Progenitor cell of endocrine pancreas (in vitro differentiated cells): ENCODE results near the gene ARID4A. TPM values are rescaled to one million over a fixed set of nuclear protein-coding genes. Genes with fewer than 3 reads are reported as not detected.

Source experiments
- DNase-seq: peaks from one replicate; pipeline ENCODE4 v3.0.0; 2021; ENCODE audit warnings: low spot score; ENCODE audit not compliant: unreplicated experiment
- H3K27ac Mint-ChIP-seq: 2 replicates; pipeline ENCODE4 v1.8.0; 2021; ENCODE audit warnings: mild to moderate bottlenecking, moderate library complexity, mixed read lengths
- H3K27me3 Mint-ChIP-seq: 2 replicates; pipeline ENCODE4 v1.8.0; 2021; ENCODE audit warnings: mixed read lengths
- H3K36me3 Mint-ChIP-seq: 2 replicates; pipeline ENCODE4 v1.8.0; 2022; ENCODE audit warnings: mixed read lengths; ENCODE audit not compliant: insufficient read depth
- H3K4me1 Mint-ChIP-seq: 2 replicates; pipeline ENCODE4 v1.8.0; 2021; ENCODE audit warnings: low read depth, mixed read lengths
- H3K4me3 Mint-ChIP-seq: 2 replicates; pipeline ENCODE4 v1.8.0; 2021; ENCODE audit warnings: low read depth, mild to moderate bottlenecking, moderate library complexity, mixed read lengths
- H3K9me3 Mint-ChIP-seq: 2 replicates; pipeline ENCODE4 v1.8.0; 2021; ENCODE audit warnings: low read depth, mixed read lengths
- CTCF ChIP-seq: fragments of 200-600 bp; sonication (generic); IDR thresholded peaks from one replicate; pipeline ENCODE4 v1.5.0; 2021; ENCODE audit warnings: antibody characterized with exemption, mild to moderate bottlenecking; ENCODE audit not compliant: unreplicated experiment
- total RNA-seq: library from RNA; stranded (reverse); gene quantifications from 2 replicates; pipeline ENCODE4 v1.2.1, GENCODE V29; 2021

Gene ARID4A
- total RNA-seq, 1 donor from 2014 or later = 35.1 TPM

DNA sequence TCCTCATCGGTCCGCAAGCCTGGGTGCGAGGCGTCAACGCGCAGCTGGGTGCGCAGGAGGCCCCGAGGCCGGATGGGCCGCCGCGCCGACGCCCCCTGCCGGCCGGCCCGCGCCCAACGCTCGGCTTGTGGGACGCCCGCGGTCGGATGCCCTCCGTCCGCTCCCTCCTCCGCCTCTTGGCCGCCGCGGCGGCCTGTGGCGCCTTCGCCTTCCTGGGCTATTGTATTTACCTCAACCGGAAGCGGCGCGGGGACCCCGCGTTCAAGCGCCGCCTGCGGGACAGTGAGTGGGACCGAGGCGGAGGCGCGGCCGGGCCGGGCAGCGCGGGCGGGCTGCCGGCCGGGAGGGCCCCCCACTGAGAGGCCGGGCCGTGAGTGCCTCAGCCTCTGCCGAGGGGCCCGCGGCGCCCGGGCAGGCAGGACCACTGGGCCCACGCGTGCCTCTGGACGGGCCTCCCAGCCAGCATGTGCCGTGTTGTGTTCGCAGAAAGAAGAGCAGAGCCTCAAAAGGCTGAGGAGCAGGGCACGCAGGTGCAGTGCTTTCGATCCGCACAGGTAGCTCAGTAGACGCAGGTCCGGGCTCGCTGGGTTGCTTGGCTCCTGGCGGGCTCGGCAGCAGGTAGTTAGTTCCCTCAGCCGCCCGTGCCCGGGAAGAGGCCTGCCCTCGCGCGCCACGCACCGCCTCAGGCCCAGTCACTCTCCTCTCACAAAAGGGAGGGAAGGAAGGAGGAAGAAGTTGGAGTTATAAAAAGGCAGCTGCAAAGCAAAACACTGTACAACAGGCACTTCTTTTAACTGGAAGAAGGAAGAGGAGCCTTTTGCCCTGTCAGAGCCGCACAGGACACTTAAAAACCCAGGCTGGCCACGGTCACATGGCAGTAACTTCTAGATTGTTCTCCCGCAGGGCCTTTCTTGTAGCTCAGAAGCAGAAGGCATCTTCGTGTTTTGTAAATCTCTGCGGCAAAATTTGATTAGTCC lies 97.7 kb downstream of the ARID4A start, which contains the start of gene TOMM20L:
Gene TOMM20L, plus strand, starts transcription at position 119 of the 977 bp plus-strand sequence. Its CDS starts 28 bp downstream, at position 147.
- Mint-ChIP-seq H3K4me1 (peaks cover 3% of the 10 kb centered on the region), H3K4me3 (peak within 1 kb of the TSS; percentile 79), H3K9me3 (no peaks in the 10 kb centered on the region), H3K36me3 (peaks cover 2% of the 10 kb centered on the region), H3K27me3 (peaks cover 13% of the 10 kb centered on the region), H3K27ac (peak within 1 kb of the TSS; percentile 94)
- DNase-seq = peak; percentile 72
- peak; percentile 96 for TF ChIP-seq CTCF

DNA sequence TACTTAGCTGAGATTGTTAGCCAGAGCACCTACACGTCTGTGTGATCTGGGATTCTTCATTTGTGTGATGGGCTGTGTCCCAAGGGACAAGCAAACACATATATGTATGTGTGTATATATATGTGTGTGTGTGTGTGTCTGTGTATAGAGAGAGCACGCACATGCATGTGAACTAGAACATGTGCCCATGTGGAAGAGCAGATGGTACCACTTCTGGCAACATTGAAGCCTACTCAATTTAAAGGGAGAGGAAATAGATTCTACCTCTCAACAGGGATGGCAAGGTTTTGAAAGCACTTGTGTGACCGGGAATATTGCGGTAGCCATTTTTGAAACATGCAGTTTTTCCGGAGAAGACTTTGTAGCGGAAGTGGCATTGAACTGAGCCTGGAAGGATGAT lies 98.8 kb downstream of the ARID4A start:
- Mint-ChIP-seq H3K27ac (no peak overlapping the region), H3K36me3 (peaks cover 4% of the 10 kb centered on the region), H3K9me3 (no peaks in the 10 kb centered on the region), H3K4me3 (no peak overlapping the region), H3K4me1 (peaks cover 3% of the 10 kb centered on the region), H3K27me3 (peaks cover 13% of the 10 kb centered on the region)
- DNase-seq = no peak
- no peak for TF ChIP-seq CTCF

DNA sequence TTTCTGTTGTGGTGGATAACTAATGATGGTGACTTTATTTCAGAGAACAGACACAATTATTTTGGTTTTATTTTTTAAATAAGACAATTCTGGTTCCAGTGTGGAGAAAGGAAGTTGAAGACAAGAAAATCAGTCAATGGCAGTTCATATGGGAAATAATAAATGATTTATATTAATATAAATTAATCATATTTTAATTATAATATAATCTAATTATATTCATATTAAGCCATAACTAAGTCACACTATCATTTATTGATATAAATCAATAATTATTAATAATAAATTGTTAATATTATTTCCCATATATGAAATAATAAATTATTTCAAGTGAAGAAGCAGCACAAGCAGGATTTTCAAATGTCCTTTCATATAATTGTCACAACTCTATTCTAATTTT lies 100.1 kb downstream of the ARID4A start:
- Mint-ChIP-seq H3K9me3 (no peaks in the 10 kb centered on the region), H3K36me3 (peaks cover 4% of the 10 kb centered on the region), H3K27ac (no peak overlapping the region), H3K27me3 (peaks cover 13% of the 10 kb centered on the region), H3K4me3 (no peak overlapping the region), H3K4me1 (peaks cover 3% of the 10 kb centered on the region)
- TF ChIP-seq CTCF = no peak
- no peak for DNase-seq

GRCh38 chr14:58398895-58399294 lies 100.5 kb downstream of the ARID4A start:
- Mint-ChIP-seq H3K27ac (no peak overlapping the region), H3K9me3 (no peaks in the 10 kb centered on the region), H3K4me1 (peaks cover 3% of the 10 kb centered on the region), H3K36me3 (peaks cover 4% of the 10 kb centered on the region), H3K27me3 (peaks cover 10% of the 10 kb centered on the region), H3K4me3 (no peak overlapping the region)
- DNase-seq = no peak
- TF ChIP-seq CTCF = no peak

DNA sequence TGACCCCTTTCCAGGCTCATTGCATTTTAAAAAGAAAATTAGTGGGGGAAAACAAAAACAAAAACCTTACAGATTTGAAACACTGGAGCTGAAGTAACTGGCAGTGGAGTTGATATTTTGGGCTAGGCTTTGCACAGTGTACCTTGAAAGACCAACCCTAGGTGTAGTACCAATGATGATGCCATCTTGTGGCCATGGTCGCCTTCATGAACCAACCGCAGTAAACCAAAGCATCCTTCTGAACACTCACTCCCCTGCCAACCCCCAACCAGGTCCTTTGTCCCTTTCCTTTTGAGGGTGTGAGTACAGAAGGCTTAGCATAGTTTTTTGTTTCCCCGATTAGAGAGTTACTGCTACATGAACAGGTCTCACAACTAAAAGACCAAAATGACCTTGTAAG lies 103.2 kb downstream of the ARID4A start:
- Mint-ChIP-seq H3K27ac (no peak overlapping the region), H3K4me1 (no peaks in the 10 kb centered on the region), H3K9me3 (no peaks in the 10 kb centered on the region), H3K27me3 (peaks cover 6% of the 10 kb centered on the region), H3K4me3 (no peak overlapping the region), H3K36me3 (peaks cover 7% of the 10 kb centered on the region)
- no peak for TF ChIP-seq CTCF
- DNase-seq = no peak
